ENCODE results near the gene MARCHF3. TPM values are rescaled to one million over a fixed set of nuclear protein-coding genes. Genes with fewer than 3 reads are reported as not detected.

Gene MARCHF3
- total and polyA plus RNA-seq, 10 donors, result 2.3 to 14.8 (median 10.9) TPM

GRCh38 chr5:126888175-126888574 is 142.2 kb downstream of the MARCHF3 start:
- Histone ChIP-seq H3K27me3 (replicated peaks in 1 of 7) (no peaks in the 10 kb centered on the region), H3K4me1 (no peaks in the 10 kb centered on the region), H3K9me3 (no peaks in the 10 kb centered on the region), H3K36me3 (no peaks in the 10 kb centered on the region), H3K27ac (no peak overlapping the region), H3K4me3 (no peak overlapping the region)
- no peak for DNase-seq
- WGBS, 5 donors, result 82 to 96% (median 85%) methylated on average over 1 of the region's 1 CpG
- intact Hi-C loops (cut with DNase I; ENCODE audit: low total_unique reads), result no loop called here
- TF ChIP-seq POLR2A (IDR thresholded peaks at IDR 0.05) (no peak), CTCF (IDR thresholded peaks at IDR 0.05 in 8 of 11, conservative IDR thresholded peaks at IDR 0.05 in 3 of 11) (no peak), POLR2AphosphoS5 (IDR thresholded peaks at IDR 0.05) (no peak)

- no peak overlapping the region for H3K27ac ChIP-seq
- intact Hi-C loops (cut with DNase I; ENCODE audit: low total_unique reads), result no loop called here
- 65 to 83% (median 77%) methylated on average over 5 of the region's 5 CpGs for WGBS, 5 donors
These were observed 146.0 kb downstream of the MARCHF3 start for GRCh38 chr5:126884269-126884819.

GRCh38 chr5:126883564-126884245 is 146.7 kb downstream of the MARCHF3 start:
- WGBS, 5 donors, result 86 to 95% (median 92%) methylated on average over 2 of the region's 2 CpGs
- no peaks in the 10 kb centered on the region for H3K9me3 ChIP-seq
- intact Hi-C loops (cut with DNase I; ENCODE audit: low total_unique reads), result no loop called here
- no peak overlapping the region for H3K4me3 ChIP-seq
- H3K27ac ChIP-seq, result no peak overlapping the region
- H3K27me3 ChIP-seq (replicated peaks in 1 of 7), result no peaks in the 10 kb centered on the region
- H3K36me3 ChIP-seq, result no peaks in the 10 kb centered on the region
- DNase-seq, result no peak
- TF ChIP-seq POLR2A (IDR thresholded peaks at IDR 0.05) (no peak), POLR2AphosphoS5 (IDR thresholded peaks at IDR 0.05) (no peak), CTCF (IDR thresholded peaks at IDR 0.05 in 8 of 11, conservative IDR thresholded peaks at IDR 0.05 in 3 of 11) (no peak)
- H3K4me1 ChIP-seq, result no peaks in the 10 kb centered on the region

More at GRCh38 chr5:126884269-126884819, 146.0 kb downstream of the MARCHF3 start:
- Histone ChIP-seq H3K27me3 (replicated peaks in 1 of 7) (no peaks in the 10 kb centered on the region), H3K4me1 (no peaks in the 10 kb centered on the region), H3K9me3 (no peaks in the 10 kb centered on the region), H3K36me3 (no peaks in the 10 kb centered on the region), H3K4me3 (no peak overlapping the region)
- DNase-seq, result no peak
- TF ChIP-seq POLR2A (IDR thresholded peaks at IDR 0.05) (no peak), POLR2AphosphoS5 (IDR thresholded peaks at IDR 0.05) (no peak), CTCF (IDR thresholded peaks at IDR 0.05 in 8 of 11, conservative IDR thresholded peaks at IDR 0.05 in 3 of 11) (no peak)

- Histone ChIP-seq H3K4me1 (peaks cover 0 to 6% (median 0%) of the 10 kb centered on the region in 6 donors), H3K27me3 (replicated peaks in 1 of 7) (no peaks in the 10 kb centered on the region), H3K9me3 (no peaks in the 10 kb centered on the region), H3K36me3 (peaks cover 0 to 8% (median 0%) of the 10 kb centered on the region in 6 donors), H3K4me3 (no peak overlapping the region), H3K27ac (no peak overlapping the region)
- intact Hi-C loops (cut with DNase I; ENCODE audit: low total_unique reads), result no loop called here
- 85 to 97% (median 94%) methylated on average over 5 of the region's 5 CpGs for WGBS, 5 donors
- no peak for DNase-seq
- TF ChIP-seq POLR2A (IDR thresholded peaks at IDR 0.05) (no peak), POLR2AphosphoS5 (IDR thresholded peaks at IDR 0.05) (no peak), CTCF (IDR thresholded peaks at IDR 0.05 in 8 of 11, conservative IDR thresholded peaks at IDR 0.05 in 3 of 11) (no peak)
These were observed 148.3 kb downstream of the MARCHF3 start for GRCh38 chr5:126881821-126882600.

Data from spleen (tissue), 11 donors.